K562 (cell line): ENCODE results near the gene SOX6. TPM values are rescaled to one million over a fixed set of nuclear protein-coding genes. Genes with fewer than 3 reads are reported as not detected.

ENCODE experiments used
- ARID1B ChIP-seq: fragments of 450-650 bp; IDR thresholded peaks from 2 replicates; pipeline ENCODE4 v1.6.1; 2016; ENCODE audit warnings: antibody characterized with exemption, mild to moderate bottlenecking, inconsistent platforms
- ATF3 ChIP-seq, 2 experiments: fragments of 450-650 bp in 1 of 2; sonication (generic) in 1 of 2; formaldehyde crosslinking in 1 of 2; IDR thresholded peaks in 1 of 2; conservative IDR thresholded peaks in 1 of 2; 2 replicates each; pipeline versions ENCODE4 v1.6.1 to v1.8.1; 2016 to 2023; ENCODE audit warnings: mild to moderate bottlenecking in 2 of 2, moderate library complexity in 2 of 2, inconsistent platforms in 1 of 2, missing genetic modification reagents in 1 of 2
- ATF7 ChIP-seq: fragments of 450-650 bp; IDR thresholded peaks from 2 replicates; pipeline ENCODE4 v1.7.1; 2014; ENCODE audit warnings: mild to moderate bottlenecking, moderate library complexity
- BDP1 ChIP-seq: IDR thresholded peaks from 3 replicates; pipeline ENCODE4 v1.6.1; 2011; ENCODE audit not compliant: insufficient read length, insufficient read depth
- CREM ChIP-seq: IDR thresholded peaks from 2 replicates; pipeline ENCODE4 v1.6.1; 2014; ENCODE audit warnings: antibody characterized with exemption, low read depth
- ELF2 ChIP-seq: fragments of 250-450 bp; sonication (Bioruptor Pico); IDR thresholded peaks from 2 replicates; pipeline ENCODE4 v1.5.0; 2021; ENCODE audit warnings: mild to moderate bottlenecking
- EWSR1 ChIP-seq: fragments of 450-650 bp; IDR thresholded peaks from 2 replicates; pipeline ENCODE4 v1.6.1; 2018; ENCODE audit warnings: borderline replicate concordance, mild to moderate bottlenecking, low read depth, moderate library complexity; ENCODE audit not compliant: partially characterized antibody
- FOSL1 ChIP-seq: fragments of 200-800 bp; sonication (Bioruptor generic); conservative IDR thresholded peaks from 2 replicates; pipeline ENCODE4 v1.6.1; 2016; ENCODE audit warnings: missing genetic modification characterization, missing compliant biosample characterization
- FOXM1 ChIP-seq, 2 experiments: fragments of 450-650 bp in 1 of 2; sonication (generic) in 1 of 2; formaldehyde crosslinking in 1 of 2; IDR thresholded peaks; 2 replicates each; pipeline versions ENCODE4 v1.6.1 to v1.9.0; 2017 to 2022; ENCODE audit warnings: low read depth in 2 of 2, mild to moderate bottlenecking in 2 of 2, missing genetic modification reagents in 1 of 2, moderate library complexity in 1 of 2
- HCFC1 ChIP-seq: IDR thresholded peaks from 2 replicates; pipeline ENCODE4 v1.6.1; 2012; ENCODE audit warnings: low read depth, low read length, improper control_type of control experiment
- HIVEP1 ChIP-seq: fragments of 250-450 bp; sonication (Bioruptor Pico); IDR thresholded peaks from 2 replicates; pipeline ENCODE4 v1.4.0; 2020; ENCODE audit warnings: mild to moderate bottlenecking
- KDM5B ChIP-seq: fragments of 200-600 bp; sonication (generic); IDR thresholded peaks from 2 replicates; pipeline ENCODE4 v1.6.1; 2012; ENCODE audit warnings: low read depth, mild to moderate bottlenecking, moderate library complexity, low read length, control low read depth, inconsistent platforms; ENCODE audit not compliant: insufficient replicate concordance
- MBD2 ChIP-seq: sonication (generic); IDR thresholded peaks from 2 replicates; pipeline ENCODE4 v1.6.1; 2016; ENCODE audit warnings: low read depth, borderline replicate concordance
- PHF8 ChIP-seq: fragments of 200-600 bp; sonication (generic); IDR thresholded peaks from 2 replicates; pipeline ENCODE4 v1.6.1; 2012; ENCODE audit warnings: mixed run types, mild to moderate bottlenecking, inconsistent platforms, low read length, moderate library complexity, borderline replicate concordance
- POLR2A ChIP-seq: fragments of 450-650 bp; conservative IDR thresholded peaks from 2 replicates; pipeline ENCODE4 v1.6.1; 2016
- POLR2AphosphoS2 ChIP-seq: IDR thresholded peaks from 2 replicates; pipeline ENCODE4 v1.6.1; 2012; ENCODE audit warnings: low read length, improper control_type of control experiment
- RBFOX2 ChIP-seq: fragments of 200-400 bp; formaldehyde crosslinking; IDR thresholded peaks from 2 replicates; pipeline ENCODE4 v1.6.1; 2017; ENCODE audit warnings: low read depth, mild to moderate bottlenecking, low read length, moderate library complexity
- SAP30 ChIP-seq: fragments of 200-600 bp; sonication (generic); IDR thresholded peaks from 2 replicates; pipeline ENCODE4 v1.6.1; 2012; ENCODE audit warnings: borderline replicate concordance, low read depth, mild to moderate bottlenecking, moderate library complexity, low read length, control low read depth, inconsistent platforms; ENCODE audit not compliant: insufficient read depth, poor library complexity, severe bottlenecking
- TAL1 ChIP-seq: fragments of 450-650 bp; IDR thresholded peaks from 2 replicates; pipeline ENCODE4 v1.6.1; 2016; ENCODE audit warnings: mild to moderate bottlenecking
- TBP ChIP-seq: optimal IDR thresholded peaks from 2 replicates; pipeline ENCODE3; 2011; ENCODE audit warnings: low read depth, low read length, improper control_type of control experiment
- TCF3 ChIP-seq: sonication (generic); formaldehyde crosslinking; IDR thresholded peaks from 2 replicates; pipeline ENCODE4 v1.4.0; 2020; ENCODE audit warnings: mild to moderate bottlenecking, missing genetic modification reagents
- ZKSCAN3 ChIP-seq: fragments of 250-450 bp; sonication (Bioruptor Pico); IDR thresholded peaks from 2 replicates; pipeline ENCODE4 v1.4.0; 2020
- ZNF395 ChIP-seq: fragments of 200-800 bp; sonication (Bioruptor generic); IDR thresholded peaks from 2 replicates; pipeline ENCODE4 v1.6.1; 2017; ENCODE audit warnings: missing genetic modification characterization, missing compliant biosample characterization
- ZNF766 ChIP-seq: fragments of 200-800 bp; sonication (Bioruptor generic); conservative IDR thresholded peaks from 2 replicates; pipeline ENCODE4 v1.6.1; 2016; ENCODE audit warnings: missing genetic modification characterization, missing compliant biosample characterization
- polyA plus RNA-seq, 8 experiments: library from polyadenylated mRNA; depleted of rRNA in 4 of 8; stranded (reverse) in 5 of 8; unstranded in 3 of 8; fragments of >200 nt; fragmentation: Nextera tagmentation in 2 of 8; fragmentation: Illumina TruSeq in 1 of 8; extraction: Ambion mirVana in 2 of 8; extraction: Trizol in 1 of 8; gene quantifications; 2 replicates each; pipeline versions ENCODE4 v1.2.1 to v1.2.3, GENCODE V29; 2011 to 2014; ENCODE audit warnings: inconsistent platforms in 1 of 8, missing spikeins in 1 of 8
- total RNA-seq, 7 experiments: library from RNA; depleted of rRNA in 6 of 7; stranded (reverse); fragments of >200 nt in 6 of 7; fragmentation: Illumina TruSeq in 2 of 7; extraction: Trizol in 2 of 7; gene quantifications; 2 replicates each; pipeline versions ENCODE4 v1.2.1 to v1.2.3, GENCODE V29; 2011 to 2021; ENCODE audit warnings: low replicate concordance in 1 of 7

The SOX6 gene
- total and polyA plus RNA-seq, 9 of the 15 experiments (the other 6 are each of a cell fraction or from before 2014, with no cell fraction given) = 0.89 to 8.7 (median 5.7) TPM

DNA sequence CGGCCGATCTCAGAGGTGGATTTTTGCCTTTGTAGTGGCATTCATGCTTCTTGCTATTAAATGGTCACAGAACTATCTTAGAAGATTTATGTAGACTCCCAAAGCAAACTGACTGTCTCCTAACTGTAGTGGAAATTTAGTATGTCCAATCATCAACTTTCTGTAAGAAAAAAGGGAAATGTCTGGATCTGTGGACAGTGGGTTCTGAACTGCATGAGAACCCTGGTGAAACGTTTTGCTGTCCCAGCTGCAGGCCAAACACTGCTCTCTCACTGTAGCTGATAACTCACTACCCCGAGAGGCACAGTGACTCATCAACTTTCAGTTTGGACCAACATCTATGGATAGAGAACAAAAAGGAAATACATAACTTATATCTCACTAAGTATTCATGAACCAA lies 387.1 kb downstream of the SOX6 start (continued):
- TF ChIP-seq ZNF395 (CRISPR knock-in tag) (peak; percentile 46; the same call in 1 of the 2 replicates), RBFOX2 (peak; percentile 48; the same call in 1 of the 2 replicates), ZNF766 (CRISPR knock-in tag) (0 out of 2 replicates have a peak, but pooled peaks have one; percentile 43), FOXM1 (IDR thresholded peaks at IDR 0.05; ENCODE audit: low read depth) (peak; percentile 51; the same call in 1 of the 2 replicates), FOXM1 (CRISPR knock-in tag; IDR thresholded peaks at IDR 0.05; ENCODE audit: low read depth) (no peak), POLR2A (peak; percentile 78), BDP1 (no peak), ZKSCAN3 (CRISPR knock-in tag) (no peak), ATF3 (IDR thresholded peaks at IDR 0.05) (peak; percentile 80), ATF3 (CRISPR knock-in tag; conservative IDR thresholded peaks at IDR 0.05) (no peak), PHF8 (peak; percentile 37; the same call in 1 of the 2 replicates), TAL1 (peak; percentile 15; the same call in 1 of the 2 replicates), KDM5B (peak; percentile 79), TCF3 (CRISPR knock-in tag) (peak; percentile 36), POLR2AphosphoS2 (no peak), HIVEP1 (CRISPR knock-in tag) (no peak), ELF2 (CRISPR knock-in tag) (no peak), MBD2 (peak; percentile 24; the same call in 1 of the 2 replicates), ARID1B (peak; percentile 69; the same call in 1 of the 2 replicates), ATF7 (peak; percentile 27; the same call in 1 of the 2 replicates), EWSR1 (no peak), SAP30 (no peak), CREM (peak; percentile 49), TBP (peak; percentile 81), FOSL1 (tag) (peak; percentile 80), HCFC1 (no peak)
